HepG2 (cell line): ENCODE data around the gene MLYCD. TPM values are rescaled to one million over a fixed set of nuclear protein-coding genes. Genes with fewer than 3 reads are reported as not detected.

Experiments used
- CBX2 ChIP-seq, 2 experiments: fragments of 200-600 bp in 1 of 2; sonication (generic); formaldehyde crosslinking in 1 of 2; IDR thresholded peaks; 2 replicates each; pipeline versions ENCODE4 v1.7.0 to v1.8.1; 2018 to 2022; ENCODE audit warnings: low read depth in 2 of 2, low read length in 1 of 2, mild to moderate bottlenecking in 1 of 2, missing genetic modification reagents in 1 of 2
- CENPT ChIP-seq: sonication (generic); formaldehyde crosslinking; IDR thresholded peaks from 2 replicates; pipeline ENCODE4 v1.8.0; 2022; ENCODE audit warnings: low read depth, mild to moderate bottlenecking, moderate library complexity, missing genetic modification reagents
- FOXA1 ChIP-seq, 2 experiments: fragments of 450-650 bp in 1 of 2; sonication (generic) in 1 of 2; formaldehyde crosslinking in 1 of 2; IDR thresholded peaks; 2 replicates each; pipeline versions ENCODE4 v1.4.0 to v1.6.1; 2016 to 2020; ENCODE audit warnings: missing genetic modification reagents in 1 of 2
- NAIF1 ChIP-seq: sonication (generic); formaldehyde crosslinking; IDR thresholded peaks from 2 replicates; pipeline ENCODE4 v1.5.0; 2020; ENCODE audit warnings: mild to moderate bottlenecking, missing genetic modification reagents, borderline replicate concordance
- RAD21 ChIP-seq: fragments of 450-650 bp; formaldehyde crosslinking; IDR thresholded peaks from 2 replicates; pipeline ENCODE4 v1.5.0; 2020; ENCODE audit warnings: mild to moderate bottlenecking
- ZFP62 ChIP-seq: sonication (generic); formaldehyde crosslinking; IDR thresholded peaks from 2 replicates; pipeline ENCODE4 v1.4.0; 2020; ENCODE audit warnings: missing genetic modification reagents
- ZNF10 ChIP-seq: sonication (generic); formaldehyde crosslinking; IDR thresholded peaks from 2 replicates; pipeline ENCODE4 v1.4.0; 2020; ENCODE audit warnings: mild to moderate bottlenecking, low read depth, missing genetic modification reagents, borderline replicate concordance
- ZNF317 ChIP-seq: sonication (generic); formaldehyde crosslinking; IDR thresholded peaks from 2 replicates; pipeline ENCODE4 v1.5.0; 2020; ENCODE audit warnings: mild to moderate bottlenecking, missing genetic modification reagents
- ZNF407 ChIP-seq: sonication (generic); formaldehyde crosslinking; IDR thresholded peaks from one replicate; pipeline ENCODE4 v1.5.1; 2020; ENCODE audit warnings: mild to moderate bottlenecking, missing genetic modification reagents; ENCODE audit errors: not compliant biosample characterization
- ZNF687 ChIP-seq: sonication (generic); formaldehyde crosslinking; IDR thresholded peaks from 2 replicates; pipeline ENCODE4 v1.5.1; 2020; ENCODE audit warnings: mild to moderate bottlenecking, missing genetic modification reagents, moderate library complexity
- ZNF710 ChIP-seq: sonication (generic); formaldehyde crosslinking; IDR thresholded peaks from 2 replicates; pipeline ENCODE4 v1.5.0; 2020; ENCODE audit warnings: mild to moderate bottlenecking, missing genetic modification reagents, borderline replicate concordance
- ZSCAN20 ChIP-seq: sonication (generic); formaldehyde crosslinking; IDR thresholded peaks from 2 replicates; pipeline ENCODE4 v1.4.0; 2020; ENCODE audit warnings: missing genetic modification reagents, mild to moderate bottlenecking, borderline replicate concordance
- ZSCAN21 ChIP-seq: sonication (generic); formaldehyde crosslinking; IDR thresholded peaks from 2 replicates; pipeline ENCODE4 v1.8.0; 2022; ENCODE audit warnings: mild to moderate bottlenecking, missing genetic modification reagents, moderate library complexity, borderline replicate concordance
- polyA plus RNA-seq, 8 experiments: library from polyadenylated mRNA; depleted of rRNA in 3 of 8; stranded (reverse) in 7 of 8; unstranded in 1 of 8; fragments of >200 nt; fragmentation: Illumina TruSeq in 4 of 8; extraction: Trizol in 4 of 8; gene quantifications; 2 replicates each; pipeline versions ENCODE4 v1.2.1 to v1.2.3, GENCODE V29; 2011 to 2016; ENCODE audit warnings: low read depth in 4 of 8, missing spikeins in 1 of 8, mixed read lengths in 1 of 8; ENCODE audit not compliant: insufficient read depth in 1 of 8
- total RNA-seq, 5 experiments: library from RNA; depleted of rRNA; stranded (reverse); fragments of >200 nt; fragmentation: Illumina TruSeq; extraction: Trizol; gene quantifications; 2 replicates each; pipeline ENCODE4 v1.2.3, GENCODE V29; 2016; ENCODE audit warnings: low read depth in 1 of 5

The MLYCD gene
- total and polyA plus RNA-seq, 2 of the 13 experiments (the other 11 are each of a cell fraction or from before 2014, with no cell fraction given): 1.8 to 4.0 TPM

GRCh38 chr16:83926726-83927397 is 27.9 kb downstream of the MLYCD start (continued):
- TF ChIP-seq ZNF687 (CRISPR knock-in tag) (peak; percentile 62), NAIF1 (CRISPR knock-in tag) (no peak), ZFP62 (no peak), FOXA1 (IDR thresholded peaks at IDR 0.05) (no peak), FOXA1 (CRISPR knock-in tag; IDR thresholded peaks at IDR 0.05) (no peak; the same call in 1 of the 2 replicates), ZSCAN21 (no peak), RAD21 (peak; percentile 97), ZNF407 (CRISPR knock-in tag) (no peak), ZSCAN20 (no peak), ZNF710 (CRISPR knock-in tag) (no peak), CENPT (no peak), ZNF10 (CRISPR knock-in tag) (no peak), ZNF317 (CRISPR knock-in tag) (no peak), CBX2 (IDR thresholded peaks at IDR 0.05; ENCODE audit: low read depth, low read length) (no peak), CBX2 (CRISPR knock-in tag; IDR thresholded peaks at IDR 0.05; ENCODE audit: low read depth) (no peak)
